Measurements from ENCODE around the gene ERCC5. TPM values are rescaled to one million over a fixed set of nuclear protein-coding genes. Genes with fewer than 3 reads are reported as not detected.

Gene ERCC5
- total RNA-seq, 1 donor, result 94.1 TPM

DNA sequence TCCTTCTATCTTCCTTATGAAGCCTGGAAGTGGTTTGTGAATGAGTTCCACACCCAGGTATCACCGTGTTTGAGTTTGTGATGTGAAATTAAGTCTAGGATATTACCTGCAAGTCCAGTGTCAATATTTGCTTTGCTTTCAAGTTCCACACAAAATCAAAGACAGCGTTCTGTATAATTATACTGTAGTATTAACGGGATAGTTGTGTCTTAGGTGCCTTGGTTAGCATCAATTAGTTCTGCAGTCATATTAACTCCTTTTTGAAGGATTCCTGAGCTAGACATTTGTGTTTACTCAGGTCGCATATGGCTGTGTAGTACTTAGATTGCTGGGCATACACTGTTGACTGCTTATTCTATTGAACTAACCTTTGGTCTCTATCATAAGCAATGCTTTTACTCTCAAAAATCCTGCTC is 54.4 kb downstream of the ERCC5 start:
- H3K4me3 ChIP-seq (ENCODE audit: low read depth, low read length), result no peak overlapping the region
- TF ChIP-seq, protein P1, sequence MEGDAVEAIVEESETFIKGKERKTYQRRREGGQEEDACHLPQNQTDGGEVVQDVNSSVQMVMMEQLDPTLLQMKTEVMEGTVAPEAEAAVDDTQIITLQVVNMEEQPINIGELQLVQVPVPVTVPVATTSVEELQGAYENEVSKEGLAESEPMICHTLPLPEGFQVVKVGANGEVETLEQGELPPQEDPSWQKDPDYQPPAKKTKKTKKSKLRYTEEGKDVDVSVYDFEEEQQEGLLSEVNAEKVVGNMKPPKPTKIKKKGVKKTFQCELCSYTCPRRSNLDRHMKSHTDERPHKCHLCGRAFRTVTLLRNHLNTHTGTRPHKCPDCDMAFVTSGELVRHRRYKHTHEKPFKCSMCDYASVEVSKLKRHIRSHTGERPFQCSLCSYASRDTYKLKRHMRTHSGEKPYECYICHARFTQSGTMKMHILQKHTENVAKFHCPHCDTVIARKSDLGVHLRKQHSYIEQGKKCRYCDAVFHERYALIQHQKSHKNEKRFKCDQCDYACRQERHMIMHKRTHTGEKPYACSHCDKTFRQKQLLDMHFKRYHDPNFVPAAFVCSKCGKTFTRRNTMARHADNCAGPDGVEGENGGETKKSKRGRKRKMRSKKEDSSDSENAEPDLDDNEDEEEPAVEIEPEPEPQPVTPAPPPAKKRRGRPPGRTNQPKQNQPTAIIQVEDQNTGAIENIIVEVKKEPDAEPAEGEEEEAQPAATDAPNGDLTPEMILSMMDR (IDR thresholded peaks at IDR 0.05; ENCODE audit: insufficient read depth, low read depth, low read length), result no peak
- DNase-seq (ENCODE audit: low read depth), result no peak

DNA sequence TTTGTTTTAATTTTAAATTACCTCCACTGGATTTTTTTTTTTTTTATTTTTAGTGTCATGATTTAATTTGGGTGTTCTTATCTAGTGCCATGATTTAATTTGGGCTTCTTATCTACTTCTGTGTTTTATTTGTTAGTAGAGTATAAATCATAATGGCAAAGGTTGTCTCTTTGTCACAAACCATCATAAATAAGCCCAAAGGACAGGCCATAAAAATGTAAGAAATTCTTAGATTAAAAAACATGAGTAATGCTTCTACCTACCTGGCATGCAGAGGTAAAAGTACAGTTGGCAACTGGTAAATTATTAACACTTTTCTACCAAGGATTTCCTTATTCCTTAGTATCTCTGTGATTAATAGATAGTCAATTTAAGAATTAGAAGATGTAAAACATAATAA is 55.2 kb downstream of the ERCC5 start:
- TF ChIP-seq, protein P1 (IDR thresholded peaks at IDR 0.05; ENCODE audit: insufficient read depth, low read depth, low read length), result no peak
- H3K4me3 ChIP-seq (ENCODE audit: low read depth, low read length), result no peak overlapping the region

DNA sequence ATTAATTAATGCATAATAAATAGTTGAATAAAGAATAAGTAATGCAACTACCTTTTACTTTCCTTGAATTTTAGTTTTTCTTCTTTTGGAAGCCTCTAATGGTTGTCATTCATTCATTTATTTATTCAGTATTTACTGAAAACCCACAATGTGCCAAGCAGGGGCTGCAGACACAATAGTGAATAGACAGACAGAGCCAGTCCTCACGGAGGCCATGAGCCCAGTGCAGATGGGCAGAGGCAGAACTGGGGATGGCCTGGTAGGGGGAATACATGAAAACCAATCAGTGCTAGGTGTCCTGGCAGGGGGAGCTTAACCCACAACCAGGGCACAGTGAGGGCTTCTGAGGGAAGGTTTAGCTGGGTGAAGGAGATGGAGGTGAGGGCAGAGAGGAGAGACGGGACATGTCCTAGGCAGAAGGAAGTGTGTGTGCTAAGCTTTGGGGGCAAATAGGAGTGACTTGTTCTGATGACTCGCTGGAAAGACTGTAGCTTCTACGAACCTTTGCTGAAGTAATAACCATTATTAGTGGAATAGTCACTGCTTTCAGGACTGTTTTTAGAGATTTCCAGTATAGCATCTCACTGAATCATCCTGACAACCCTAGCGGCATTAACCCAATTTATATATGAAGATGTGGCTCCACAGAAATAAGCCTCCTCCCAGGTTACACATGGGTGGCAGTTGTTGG is 55.9 kb downstream of the ERCC5 start:
- TF ChIP-seq, protein P1 (IDR thresholded peaks at IDR 0.05; ENCODE audit: insufficient read depth, low read depth, low read length), result no peak
- no peak for DNase-seq (ENCODE audit: low read depth)
- H3K4me3 ChIP-seq (ENCODE audit: low read depth, low read length), result no peak overlapping the region

More for the DNA sequence above, 55.2 kb downstream of the ERCC5 start:
- DNase-seq (ENCODE audit: low read depth), result no peak

DNA sequence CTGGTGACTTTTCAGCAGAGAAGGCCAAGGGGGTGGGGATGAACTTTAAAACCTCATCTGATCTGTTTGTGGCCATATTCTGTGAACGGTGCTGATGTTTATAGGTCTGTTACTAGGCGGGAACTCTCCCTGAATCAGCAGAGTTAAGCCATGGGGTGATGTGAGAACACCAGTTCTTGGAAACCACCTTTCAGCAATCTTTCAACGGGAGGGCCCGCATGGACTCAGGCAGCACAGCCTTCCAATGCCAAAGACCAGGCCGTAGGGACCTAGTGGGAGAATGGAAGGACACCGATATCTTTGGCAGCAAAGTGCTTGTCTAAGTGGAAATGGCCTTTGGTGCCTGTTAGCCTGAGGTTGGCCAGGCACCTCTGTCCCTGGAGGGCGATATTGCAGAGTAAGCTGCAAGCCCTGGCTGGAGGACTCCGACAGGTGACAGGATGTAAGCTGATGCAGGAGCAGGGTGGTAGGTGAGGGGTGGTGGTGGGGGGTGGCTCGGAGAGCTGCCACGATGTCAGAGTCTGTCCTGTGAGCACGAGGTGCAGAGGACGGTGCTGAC is 57.0 kb downstream of the ERCC5 start:
- TF ChIP-seq, protein P1 (IDR thresholded peaks at IDR 0.05; ENCODE audit: insufficient read depth, low read depth, low read length), result no peak
- no peak overlapping the region for H3K4me3 ChIP-seq (ENCODE audit: low read depth, low read length)
- no peak for DNase-seq (ENCODE audit: low read depth)

DNA sequence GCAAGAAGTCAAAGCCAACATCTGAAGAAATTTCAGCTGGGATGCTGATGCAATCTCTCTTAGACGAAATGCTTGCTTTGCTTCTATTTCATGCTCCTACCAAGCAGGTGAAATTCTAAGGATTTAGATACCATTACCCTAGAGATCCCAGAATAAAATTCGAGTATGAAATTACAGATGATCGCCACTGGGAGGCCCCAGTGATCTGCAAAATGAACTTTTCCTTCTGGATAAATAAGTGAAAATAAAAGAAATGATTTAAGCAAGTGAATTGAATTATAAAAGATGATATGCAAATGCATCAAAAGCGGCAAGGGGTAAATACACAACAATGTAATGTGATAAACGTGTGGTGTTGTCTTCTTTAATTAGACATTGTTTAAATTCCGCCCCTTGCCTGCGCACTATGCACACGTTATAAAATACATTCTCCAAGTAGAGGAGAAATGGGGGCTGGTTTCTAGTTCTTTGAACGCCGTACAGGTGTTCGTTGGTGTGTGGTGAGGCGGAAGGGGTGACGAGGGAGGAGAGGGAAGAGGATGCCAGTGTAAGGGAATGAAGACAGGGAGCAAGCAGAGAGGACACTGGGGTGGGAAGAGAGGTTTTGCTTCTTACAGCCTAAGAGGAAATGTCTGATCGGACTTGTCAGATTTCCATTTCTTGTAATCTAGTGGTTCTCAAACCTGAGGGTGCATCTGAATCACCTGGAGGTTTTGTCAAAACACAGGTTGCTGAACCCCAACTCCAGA is 58.0 kb downstream of the ERCC5 start:
- DNase-seq (ENCODE audit: low read depth), result peak; percentile 44
- H3K4me3 ChIP-seq (ENCODE audit: low read depth, low read length), result no peak overlapping the region
- TF ChIP-seq, protein P1 (IDR thresholded peaks at IDR 0.05; ENCODE audit: insufficient read depth, low read depth, low read length), result peak; percentile 61

DNA sequence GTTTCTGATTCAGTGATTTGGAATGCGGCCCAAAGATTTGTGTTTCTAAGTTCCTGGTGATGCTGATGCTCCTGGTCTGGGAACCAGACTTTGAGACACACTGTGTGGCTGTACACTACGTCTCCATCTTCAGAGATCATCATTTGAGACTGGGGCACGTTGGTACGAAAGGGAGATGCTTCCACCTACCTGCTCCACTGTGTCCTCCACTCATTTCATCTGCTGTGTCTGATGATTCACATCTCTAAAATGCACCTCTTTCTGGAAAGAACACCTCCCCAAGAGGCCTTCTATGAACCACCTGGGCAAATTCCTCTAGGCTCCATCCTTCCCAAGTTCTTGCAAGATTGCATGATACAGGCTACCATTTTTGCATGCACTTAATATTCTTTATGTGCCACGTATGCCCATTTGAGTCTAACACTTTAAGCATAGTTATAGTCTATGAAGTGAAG is 58.6 kb downstream of the ERCC5 start:
- no peak overlapping the region for H3K4me3 ChIP-seq (ENCODE audit: low read depth, low read length)
- no peak for DNase-seq (ENCODE audit: low read depth)
- TF ChIP-seq, protein P1 (IDR thresholded peaks at IDR 0.05; ENCODE audit: insufficient read depth, low read depth, low read length), result no peak

Data from fibroblast of villous mesenchyme (primary cell).